BE2C (cell line): ENCODE data around the gene PRSS22.
A peak's percentile ranks its signal among the peaks of the same experiment; 100 is the strongest.

ENCODE experiments used
- DNase-seq: peaks from one replicate; pipeline ENCODE4 v3.0.0-alpha.2; 2020
- H3K27me3 ChIP-seq: fragments of 250-450 bp; sonication (Bioruptor Pico); 2 replicates; pipeline ENCODE4 v1.5.1; 2020; ENCODE audit warnings: mild to moderate bottlenecking
- H3K36me3 ChIP-seq: fragments of 250-450 bp; sonication (Bioruptor Pico); 2 replicates; pipeline ENCODE4 v1.5.1; 2020; ENCODE audit warnings: mild to moderate bottlenecking
- H3K4me1 ChIP-seq: fragments of 250-450 bp; sonication (Bioruptor Pico); 2 replicates; pipeline ENCODE4 v1.5.1; 2020
- H3K4me3 ChIP-seq: 2 replicates; pipeline ENCODE4 v1.5.1; 2011; ENCODE audit warnings: low read depth, low read length
- H3K9me3 ChIP-seq: fragments of 250-450 bp; sonication (Bioruptor Pico); 2 replicates; pipeline ENCODE4 v1.5.1; 2020
- CTCF ChIP-seq: IDR thresholded peaks from 2 replicates; pipeline ENCODE4 v1.5.1; 2012; ENCODE audit warnings: mild to moderate bottlenecking, low read depth, low read length

Gene PRSS22

GRCh38 chr16:2859686-2860265 is 1.8 kb upstream of the PRSS22 start:
- Histone ChIP-seq H3K9me3 (no peaks in the 10 kb centered on the region), H3K27me3 (peaks cover 55% of the 10 kb centered on the region), H3K4me1 (no peaks in the 10 kb centered on the region), H3K4me3 (no peak overlapping the region), H3K36me3 (no peaks in the 10 kb centered on the region)
- DNase-seq = no peak
- no peak for TF ChIP-seq CTCF

DNA sequence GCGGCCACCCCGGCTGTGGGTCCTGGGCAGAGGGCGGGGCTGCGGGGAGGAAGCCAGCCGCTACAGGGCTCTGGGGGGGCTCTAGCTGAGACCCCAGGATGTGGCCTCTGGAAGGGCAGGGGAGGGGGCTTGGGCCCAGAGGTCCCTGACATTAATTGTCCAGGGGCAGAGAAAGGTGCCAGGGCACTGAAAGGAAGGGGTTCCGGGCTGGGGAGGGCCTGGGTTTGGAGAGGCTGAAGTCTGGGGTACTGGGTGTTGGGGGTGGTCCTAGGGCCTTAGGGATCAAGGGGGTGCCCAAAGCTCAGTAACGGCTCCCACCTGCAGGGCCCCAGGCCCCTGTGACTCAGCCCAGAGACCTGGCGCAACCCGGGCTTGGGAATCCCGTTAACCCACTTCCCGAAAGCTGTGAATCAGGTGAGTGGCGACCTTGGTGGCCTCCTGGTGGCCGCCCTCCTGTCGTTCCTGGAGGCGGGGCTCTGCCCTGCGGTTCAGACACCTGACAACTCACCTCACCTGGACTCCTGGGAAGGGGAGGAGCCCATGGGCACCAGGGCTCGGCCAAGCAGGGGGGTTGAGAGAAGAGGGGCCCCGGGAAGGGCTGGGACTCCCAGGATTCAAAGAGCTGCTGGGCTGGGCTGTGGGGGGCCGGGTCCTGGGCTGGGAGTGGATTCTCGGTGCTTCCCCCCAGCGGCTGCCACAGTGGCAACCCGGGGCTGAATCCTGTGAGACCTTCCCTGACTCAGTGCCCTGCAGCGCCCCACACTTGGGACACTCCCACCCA is 465 bp upstream of the PRSS22 start:
- peaks cover 47% of the 10 kb centered on the region for H3K27me3 ChIP-seq
- no peak for TF ChIP-seq CTCF
- no peaks in the 10 kb centered on the region for H3K4me1 ChIP-seq
- no peaks in the 10 kb centered on the region for H3K36me3 ChIP-seq
- DNase-seq = no peak
- no peaks in the 10 kb centered on the region for H3K9me3 ChIP-seq
- no peak overlapping the region for H3K4me3 ChIP-seq

GRCh38 chr16:2856686-2857450 is 1.1 kb downstream of the PRSS22 start:
- Histone ChIP-seq H3K27me3 (peaks cover 47% of the 10 kb centered on the region), H3K9me3 (no peaks in the 10 kb centered on the region), H3K36me3 (no peaks in the 10 kb centered on the region), H3K4me1 (no peaks in the 10 kb centered on the region), H3K4me3 (no peak overlapping the region)
- no peak for TF ChIP-seq CTCF
- no peak for DNase-seq

DNA sequence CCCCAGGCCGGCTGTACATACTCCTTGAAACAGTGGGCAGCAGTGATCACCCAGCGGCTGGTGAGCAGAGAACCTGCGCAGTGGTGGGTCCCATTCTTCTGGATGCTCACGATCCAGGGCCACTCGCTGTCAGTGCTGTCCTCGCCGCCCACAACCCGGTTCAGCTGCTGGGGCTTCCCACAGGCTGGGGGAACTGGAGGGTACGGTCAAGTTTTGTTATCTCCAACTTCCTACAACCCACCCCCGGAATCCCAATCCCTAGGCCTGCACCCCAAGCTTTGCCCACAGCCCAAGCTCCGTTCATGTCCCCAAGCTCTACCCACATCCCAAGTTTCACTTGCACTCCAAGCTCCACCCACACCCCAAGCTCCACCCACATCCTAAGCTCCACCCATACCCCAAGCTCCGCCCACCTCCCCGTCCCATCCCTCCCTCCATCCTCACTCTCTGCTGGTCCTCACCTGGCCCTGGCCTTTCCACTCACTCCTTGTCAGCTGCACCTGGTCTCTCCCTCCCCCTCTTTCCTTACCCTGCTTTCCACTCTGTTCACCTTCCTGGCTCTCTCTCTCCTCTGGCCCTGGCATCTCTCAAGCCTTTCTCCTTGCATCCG is 1.8 kb downstream of the PRSS22 start:
- Histone ChIP-seq H3K27me3 (peaks cover 41% of the 10 kb centered on the region), H3K9me3 (no peaks in the 10 kb centered on the region), H3K36me3 (no peaks in the 10 kb centered on the region), H3K4me1 (no peaks in the 10 kb centered on the region), H3K4me3 (no peak overlapping the region)
- peak; percentile 51 for DNase-seq
- TF ChIP-seq CTCF = no peak

DNA sequence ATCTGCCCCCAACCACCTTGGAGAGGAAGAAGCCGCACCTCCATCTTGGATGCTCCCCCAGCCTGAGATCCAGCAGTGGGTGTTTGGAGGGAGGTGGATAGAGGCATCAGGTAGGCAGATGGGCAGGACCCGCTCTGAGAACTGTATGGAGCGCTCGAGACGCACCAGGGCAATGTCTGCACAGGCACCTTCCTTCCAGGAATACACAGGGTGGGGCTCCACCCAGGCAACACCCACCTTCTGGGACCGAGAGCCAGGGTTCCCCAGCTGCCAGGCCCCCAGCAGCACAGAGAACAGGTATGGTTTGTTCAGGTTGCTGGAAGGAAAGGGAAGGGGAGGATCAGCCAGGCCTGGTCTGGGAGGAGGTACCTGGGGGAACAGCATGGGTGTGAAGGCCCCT is 2.4 kb downstream of the PRSS22 start:
- DNase-seq = no peak
- Histone ChIP-seq H3K27me3 (peaks cover 35% of the 10 kb centered on the region), H3K4me3 (no peak overlapping the region), H3K4me1 (no peaks in the 10 kb centered on the region), H3K36me3 (no peaks in the 10 kb centered on the region), H3K9me3 (no peaks in the 10 kb centered on the region)
- TF ChIP-seq CTCF = no peak
